A549 (cell line): ENCODE measurements around the gene RAD51B. TPM values are rescaled to one million over a fixed set of nuclear protein-coding genes. Genes with fewer than 3 reads are reported as not detected.

ENCODE experiments used
- ATAC-seq, 2 experiments: fragments of 200-7000 bp in 1 of 2; fragments of >200 bp in 1 of 2; cut with Nextera tagmentation in 1 of 2; cut with Tn5 transposase in 1 of 2; 3 replicates each; pipeline versions ENCODE4 v1.8.0 to v1.9.1; 2018 to 2020; ENCODE audit warnings: mild to moderate bottlenecking in 1 of 2, moderate library complexity in 1 of 2
- CTCF ChIA-PET: fragments of 300-600 bp; sonication (Branson Sonifier 250); formaldehyde crosslinking; extraction: SDS; loops from one replicate; lab custom pipeline; 2021; ENCODE audit warnings: antibody characterized with exemption, inconsistent platforms; lab: Yijun Ruan, JAX
- POLR2A ChIA-PET: fragments of 350-600 bp; formaldehyde crosslinking; extraction: SDS; loops from one replicate; lab custom pipeline; 2021; ENCODE audit warnings: antibody characterized with exemption, inconsistent platforms; lab: Yijun Ruan, JAX
- DNase-seq, 2 experiments: peaks; one replicate each; pipeline versions ENCODE4 v3.0.0 to v3.0.0-alpha.2; 2011 to 2016; ENCODE audit warnings: low read depth in 1 of 2, low spot score in 1 of 2
- FAIRE-seq: peaks from 2 replicates; lab custom pipeline; 2011; peaks lifted over from hg19 to GRCh38; lab: Jason Lieb, UNC
- H3K27ac ChIP-seq, 2 experiments: fragments of >200 bp; sonication (Bioruptor Twin); formaldehyde crosslinking; 3 replicates each; pipeline ENCODE4 v1.5.1; 2016 to 2017
- H3K4me1 ChIP-seq: fragments of >200 bp; sonication (Bioruptor Twin); formaldehyde crosslinking; 3 replicates; pipeline ENCODE4 v1.6.1; 2016
- H3K4me2 ChIP-seq: fragments of >200 bp; sonication (Bioruptor Twin); formaldehyde crosslinking; 3 replicates; pipeline ENCODE4 v1.6.1; 2016
- H3K4me3 ChIP-seq: fragments of >200 bp; sonication (Bioruptor Twin); formaldehyde crosslinking; 3 replicates; pipeline ENCODE4 v1.5.1; 2016
- H3K9me3 ChIP-seq: fragments of >200 bp; sonication (Bioruptor Twin); formaldehyde crosslinking; 3 replicates; pipeline ENCODE4 v1.6.1; 2016
- BHLHE40 ChIP-seq: IDR thresholded peaks from 2 replicates; pipeline ENCODE4 v1.6.1; 2012; ENCODE audit warnings: low read depth, low read length, inconsistent platforms
- CTCF ChIP-seq: fragments of >200 bp; sonication (Bioruptor Twin); formaldehyde crosslinking; IDR thresholded peaks from 3 replicates; pipeline ENCODE4 v1.5.1; 2016
- EP300 ChIP-seq, 2 experiments: fragments of >200 bp; sonication (Bioruptor Twin); formaldehyde crosslinking; IDR thresholded peaks; 2 replicates in 1 of 2; 3 replicates in 1 of 2; pipeline ENCODE4 v1.6.1; 2016 to 2017
- ESRRA ChIP-seq: fragments of 150-350 bp; IDR thresholded peaks from 2 replicates; pipeline ENCODE4 v1.6.1; 2014; ENCODE audit warnings: mild to moderate bottlenecking, low read length, borderline replicate concordance
- FOXS1 ChIP-seq: fragments of 250-450 bp; sonication (Bioruptor Pico); IDR thresholded peaks from 2 replicates; pipeline ENCODE4 v1.5.0; 2020; ENCODE audit warnings: mild to moderate bottlenecking, moderate library complexity
- HOXB13 ChIP-seq: fragments of 250-450 bp; sonication (Bioruptor Pico); IDR thresholded peaks from 2 replicates; pipeline ENCODE4 v1.5.0; 2020; ENCODE audit warnings: low read depth, mild to moderate bottlenecking, moderate library complexity
- MAZ ChIP-seq: fragments of 150-350 bp; IDR thresholded peaks from 2 replicates; pipeline ENCODE4 v1.6.1; 2014; ENCODE audit warnings: antibody characterized with exemption, low read depth, low read length, borderline replicate concordance
- MYC ChIP-seq: IDR thresholded peaks from 2 replicates; pipeline ENCODE4 v1.6.1; 2012; ENCODE audit warnings: mild to moderate bottlenecking, inconsistent platforms, low read length, improper control_type of control experiment, borderline replicate concordance
- NPAS2 ChIP-seq: fragments of 250-450 bp; sonication (Bioruptor Pico); IDR thresholded peaks from 2 replicates; pipeline ENCODE4 v1.8.0; 2022; ENCODE audit warnings: mild to moderate bottlenecking, moderate library complexity, borderline replicate concordance
- RARB ChIP-seq: fragments of 250-450 bp; sonication (Bioruptor Pico); IDR thresholded peaks from 2 replicates; pipeline ENCODE4 v1.8.0; 2021; ENCODE audit warnings: mild to moderate bottlenecking, moderate library complexity
- REST ChIP-seq: fragments of 200-600 bp; sonication (generic); IDR thresholded peaks from 2 replicates; pipeline ENCODE4 v1.6.1; 2016; ENCODE audit warnings: antibody characterized with exemption, mild to moderate bottlenecking, moderate library complexity
- RFX5 ChIP-seq: fragments of 450-650 bp; IDR thresholded peaks from 2 replicates; pipeline ENCODE4 v1.7.1; 2014; ENCODE audit warnings: antibody characterized with exemption, mild to moderate bottlenecking, moderate library complexity
- RNF2 ChIP-seq: fragments of 200-600 bp; sonication (generic); IDR thresholded peaks from 2 replicates; pipeline ENCODE4 v1.6.1; 2016; ENCODE audit warnings: low read depth, mild to moderate bottlenecking, antibody characterized with exemption, moderate library complexity, borderline replicate concordance
- ZSCAN20 ChIP-seq: fragments of 250-450 bp; sonication (Bioruptor Pico); IDR thresholded peaks from 2 replicates; pipeline ENCODE4 v1.8.0; 2022; ENCODE audit warnings: mild to moderate bottlenecking, moderate library complexity
- WGBS: methylation state at CpG from one replicate; pipeline ENCODE4 v1.1.6; 2017; ENCODE audit errors: missing lambda C conversion rate; 5-methylcytosine and 5-hydroxymethylcytosine counted together
- polyA plus RNA-seq, 4 experiments: library from polyadenylated mRNA; depleted of rRNA in 3 of 4; stranded (reverse); fragments of >200 nt; fragmentation: RNase III in 1 of 4; extraction: RNeasy Plus Mini Kit Qiagen cat#74134 plus additional on column Dnase treatment in 1 of 4; gene quantifications; 2 replicates in 3 of 4; 3 replicates in 1 of 4; pipeline ENCODE4 v1.2.3, GENCODE V29; 2011 to 2017
- TF ChIP-seq, protein P1 (sequence below): fragments of >200 bp; sonication (Bioruptor Twin); formaldehyde crosslinking; IDR thresholded peaks from 2 replicates; pipeline ENCODE4 v1.6.1; 2016

Gene RAD51B
- polyA plus RNA-seq, 2 of the 4 experiments (the other 2 are of a cell fraction), result 7.2 to 10.8 TPM

GRCh38 chr14:68375376-68375775 is 555.8 kb downstream of the RAD51B start:
- peak overlapping the region in 1 of 2 experiments; percentile 58; a peak in 4 of 6 replicates for H3K27ac ChIP-seq
- peaks cover 10% of the 10 kb centered on the region; the same call in 2 of the 3 replicates for H3K4me1 ChIP-seq
- ChIA-PET POLR2A (interaction anchor here (0.6 to 1.6 kb wide), 2 partner anchors 86 to 418 kb away, joined by 3 to 4 read pairs; partner anchors contain the start of gene ZFP36L1), CTCF (interaction anchor here (0.5 to 1.4 kb wide), 5 partner anchors 10 to 414 kb away, joined by 3 read pairs; no protein-coding TSS in a partner anchor)
- no peaks in the 10 kb centered on the region for H3K9me3 ChIP-seq
- no peak for FAIRE-seq
- no peak overlapping the region for H3K4me2 ChIP-seq
- TF ChIP-seq MAZ (no peak), CTCF (no peak), RNF2 (no peak), FOXS1 (CRISPR knock-in tag) (no peak), NPAS2 (CRISPR knock-in tag) (no peak), ZSCAN20 (CRISPR knock-in tag) (no peak), EP300 (IDR thresholded peaks at IDR 0.05) (no peak), HOXB13 (CRISPR knock-in tag) (no peak), RFX5 (no peak)
- TF ChIP-seq, protein P1, sequence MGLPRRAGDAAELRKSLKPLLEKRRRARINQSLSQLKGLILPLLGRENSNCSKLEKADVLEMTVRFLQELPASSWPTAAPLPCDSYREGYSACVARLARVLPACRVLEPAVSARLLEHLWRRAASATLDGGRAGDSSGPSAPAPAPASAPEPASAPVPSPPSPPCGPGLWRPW, result no peak
- ATAC-seq, result no peak
- no peak for DNase-seq
- WGBS, result 83% methylated on average over 4 of the region's 4 CpGs
- H3K4me3 ChIP-seq, result no peak overlapping the region

DNA sequence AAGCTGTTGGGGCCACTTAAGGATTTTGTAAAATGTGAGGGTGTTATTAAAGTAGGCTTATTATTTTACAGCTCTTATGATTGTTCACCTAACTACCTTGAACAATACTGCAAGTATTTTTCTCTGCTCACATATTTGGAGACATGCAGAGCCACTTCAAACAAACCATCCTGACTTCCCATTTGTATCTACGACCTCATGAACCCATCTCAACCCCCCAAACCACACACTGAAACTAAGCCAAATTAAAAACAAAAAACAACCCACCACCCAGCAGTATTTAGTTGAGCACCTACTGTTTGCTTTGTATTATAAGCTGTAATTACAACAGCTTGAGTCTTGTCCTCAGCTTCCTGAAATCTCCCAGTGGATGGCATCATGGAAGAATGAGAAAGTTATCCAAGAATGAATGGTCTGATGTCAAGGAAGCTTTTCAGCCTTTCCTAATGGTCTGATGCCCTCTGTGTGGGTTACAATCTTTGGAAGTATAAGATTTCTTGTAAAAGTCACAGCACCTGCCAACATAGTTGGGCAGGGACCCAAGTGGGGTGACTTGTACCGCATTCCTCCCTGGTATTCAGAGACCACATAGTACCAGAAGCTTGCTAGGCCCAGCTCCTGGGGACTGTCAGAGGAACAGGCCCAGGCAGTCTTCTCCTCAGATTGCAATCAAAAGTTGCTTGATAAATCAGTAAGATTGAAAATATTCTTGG is 556.6 kb downstream of the RAD51B start:
- DNase-seq (no peak), FAIRE-seq (no peak)
- H3K9me3 ChIP-seq, result no peaks in the 10 kb centered on the region
- ChIA-PET CTCF (interaction anchor here (0.5 to 1.7 kb wide), 5 partner anchors 11 to 413 kb away, joined by 3 to 4 read pairs (median 3); no protein-coding TSS in a partner anchor), POLR2A (no interaction called here)
- no peak for TF ChIP-seq MYC
- no peak for TF ChIP-seq CTCF
- no peak for TF ChIP-seq RARB (CRISPR knock-in tag)
- no peak for TF ChIP-seq BHLHE40
- TF ChIP-seq ESRRA, result no peak
- no peak for TF ChIP-seq RNF2
- TF ChIP-seq REST, result no peak
- TF ChIP-seq, all 56 proteins: peak for 0
- Histone ChIP-seq H3K4me2 (no peak overlapping the region), H3K4me3 (no peak overlapping the region), H3K4me1 (peaks cover 18% of the 10 kb centered on the region; the same call in 2 of the 3 replicates), H3K27ac (peak overlapping the region; percentile 5 to 47; a peak in 4 of 6 replicates)
- WGBS, result 87% methylated on average over 2 of the region's 2 CpGs
- no peak for ATAC-seq
